HG02943 (cell line): ENCODE data around the gene SMG6.

ENCODE experiments used
- ATAC-seq: cut with Tn5 transposase; IDR thresholded peaks from one replicate; pipeline ENCODE4 v1.9.1; 2021; ENCODE audit warnings: mild to moderate bottlenecking, low read depth, moderate library complexity; ENCODE audit not compliant: unreplicated experiment

The SMG6 gene

GRCh38 chr17:2120586-2121335 lies 182.8 kb downstream of the SMG6 start:
- ATAC-seq = no peak

- no peak for ATAC-seq
Measured at GRCh38 chr17:2113279-2113622, 190.3 kb downstream of the SMG6 start.

DNA sequence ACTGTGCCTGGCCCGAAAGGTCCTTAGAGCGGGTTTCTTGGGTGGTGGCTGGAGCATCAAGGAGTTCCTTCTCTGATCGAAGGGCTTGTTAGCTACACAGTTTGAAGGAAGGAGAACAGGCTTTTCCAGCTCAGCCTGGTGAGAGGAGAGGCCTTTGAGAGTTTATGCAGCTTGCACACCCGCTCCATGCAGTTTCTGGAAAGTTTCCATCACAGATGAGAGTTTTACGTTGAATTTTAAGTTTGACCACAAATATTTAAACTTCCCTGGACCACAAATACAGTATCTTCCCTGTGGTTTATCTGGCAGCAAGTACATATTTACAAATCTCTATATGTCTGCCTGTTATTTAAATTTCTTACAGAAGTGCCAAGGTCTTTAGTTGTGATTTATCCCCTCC lies 191.9 kb downstream of the SMG6 start:
- ATAC-seq = no peak

DNA sequence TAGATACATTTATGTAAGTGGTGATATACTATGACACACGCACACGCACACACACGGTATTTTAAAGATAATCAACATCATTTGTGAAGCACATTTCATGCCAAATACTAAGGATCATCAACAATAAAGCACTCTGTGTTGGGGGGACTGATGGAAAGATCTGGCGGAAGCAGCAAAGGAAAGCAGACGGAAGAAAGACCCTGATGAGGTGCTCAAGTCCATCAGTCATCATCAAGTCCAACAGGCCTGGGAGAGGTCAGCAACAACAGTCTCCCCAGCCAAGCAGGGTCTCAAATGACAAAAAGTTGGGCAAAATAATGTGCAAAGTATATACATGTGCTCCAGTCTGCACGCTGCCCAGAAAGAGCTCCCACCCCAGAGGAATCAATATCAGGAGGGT lies 193.1 kb downstream of the SMG6 start:
- ATAC-seq = no peak

GRCh38 chr17:2108170-2108569 lies 195.4 kb downstream of the SMG6 start:
- ATAC-seq = no peak

GRCh38 chr17:2107506-2107905 lies 196.1 kb downstream of the SMG6 start:
- no peak for ATAC-seq

DNA sequence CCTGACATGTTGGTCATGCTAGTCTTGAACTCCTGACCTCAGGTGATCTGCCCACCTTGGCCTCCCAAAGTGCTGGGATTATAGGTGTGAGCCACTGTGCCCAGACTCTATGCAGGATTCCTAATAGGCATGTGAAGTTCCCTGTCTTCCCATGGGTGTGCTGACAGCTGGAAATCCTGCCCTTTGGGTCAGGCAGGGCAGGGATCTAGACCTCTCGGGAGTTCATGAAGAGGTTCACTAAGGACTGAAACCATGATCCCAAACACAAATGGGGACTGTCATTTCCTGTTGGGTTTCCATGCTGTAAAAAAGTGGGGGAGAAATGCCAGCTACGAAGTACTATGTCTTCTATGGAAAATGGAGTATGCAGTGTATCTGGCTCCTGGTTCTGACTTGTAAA lies 196.5 kb downstream of the SMG6 start:
- no peak for ATAC-seq

DNA sequence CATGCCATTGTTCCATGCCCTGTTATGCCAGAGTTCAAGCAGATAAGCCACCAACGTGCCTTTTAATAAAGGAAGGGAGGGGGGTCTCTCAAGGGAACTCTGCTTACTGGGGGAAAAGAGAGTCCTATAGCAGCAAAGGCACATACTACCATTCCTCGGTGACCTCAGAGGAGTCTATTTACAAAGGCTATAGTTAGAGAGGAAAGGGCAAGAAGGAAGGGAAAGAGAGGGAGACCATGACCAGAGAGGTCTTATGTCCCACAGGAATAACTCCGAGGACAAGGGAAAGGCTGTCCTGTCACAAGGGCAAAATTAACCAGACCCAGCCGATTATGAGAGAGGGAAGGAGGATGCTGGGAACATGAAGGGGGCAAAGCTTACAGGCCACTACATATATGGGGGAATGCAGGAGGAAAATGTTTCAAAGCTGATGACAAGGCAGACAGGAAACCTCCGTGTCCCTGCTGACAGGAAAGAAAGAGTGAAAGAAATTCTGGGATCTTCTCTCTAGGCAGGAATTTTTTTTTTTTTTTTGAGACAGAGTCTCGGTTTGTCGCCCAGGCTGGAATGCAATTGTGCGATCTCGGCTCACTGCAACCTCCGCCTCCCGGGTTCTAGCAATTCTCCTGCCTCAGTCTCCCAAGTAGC lies 197.2 kb downstream of the SMG6 start:
- no peak for ATAC-seq

- no peak for ATAC-seq
Measured at GRCh38 chr17:2105663-2106062, 197.9 kb downstream of the SMG6 start.

DNA sequence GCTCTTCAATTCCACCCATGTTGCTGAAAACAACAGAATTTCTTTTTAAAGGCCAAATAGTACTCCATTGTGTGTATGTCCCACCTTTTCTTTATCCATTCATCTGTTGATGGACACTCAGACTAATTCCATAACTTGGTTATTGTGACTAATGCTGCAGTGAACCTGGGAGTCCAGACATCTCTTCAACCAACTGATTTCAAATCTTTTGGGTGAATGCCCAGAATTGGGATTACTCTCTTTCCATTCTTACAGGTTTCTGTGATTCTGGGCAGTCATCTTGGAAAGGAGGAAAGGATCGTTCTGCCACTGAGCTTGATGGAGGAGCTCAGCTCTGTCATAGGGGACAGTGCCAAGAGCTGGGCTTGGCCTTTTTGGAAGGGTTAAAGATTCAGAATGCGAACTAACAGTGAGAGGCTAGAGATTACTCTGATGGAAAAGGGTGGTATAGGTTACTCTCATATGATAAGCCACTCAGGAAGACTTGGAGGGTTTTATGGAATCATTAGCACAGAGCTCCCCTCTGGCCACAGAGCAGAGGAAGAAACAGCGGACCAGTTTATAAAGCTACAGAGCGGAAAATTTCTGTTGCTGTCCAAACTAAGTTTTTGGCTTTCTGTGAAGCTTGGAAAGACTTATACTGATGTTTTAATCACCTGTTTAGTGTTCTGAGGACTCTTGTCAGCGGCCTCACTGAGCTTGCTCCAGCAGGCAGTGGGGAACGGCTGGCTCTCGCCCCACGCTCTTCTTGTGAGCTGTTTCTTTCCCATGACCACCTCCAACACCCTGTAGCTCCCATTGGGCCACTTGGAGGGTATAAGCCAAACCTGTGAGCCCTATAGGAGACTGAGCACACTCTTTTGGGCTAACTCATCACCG lies 200.4 kb downstream of the SMG6 start:
- ATAC-seq = no peak

GRCh38 chr17:2101448-2102257 lies 201.9 kb downstream of the SMG6 start:
- no peak for ATAC-seq

DNA sequence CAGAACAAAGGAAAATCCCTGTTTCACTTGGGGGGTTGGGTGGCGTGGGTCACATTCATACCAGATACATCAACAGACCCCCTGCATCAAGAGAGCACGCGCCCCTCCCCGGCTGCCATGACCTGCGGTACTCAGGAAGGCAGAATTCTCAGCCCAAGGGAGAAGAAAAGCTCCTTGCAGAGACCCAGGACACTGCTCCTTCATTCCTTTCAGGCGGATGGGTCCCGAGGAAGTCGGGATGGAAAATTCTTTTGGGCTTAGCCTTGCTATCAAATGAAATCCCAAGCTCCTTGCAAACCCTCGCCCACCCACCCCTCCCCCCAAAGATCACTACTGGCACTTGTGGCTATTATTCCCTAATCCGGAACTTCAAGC lies 208.1 kb downstream of the SMG6 start:
- no peak for ATAC-seq

DNA sequence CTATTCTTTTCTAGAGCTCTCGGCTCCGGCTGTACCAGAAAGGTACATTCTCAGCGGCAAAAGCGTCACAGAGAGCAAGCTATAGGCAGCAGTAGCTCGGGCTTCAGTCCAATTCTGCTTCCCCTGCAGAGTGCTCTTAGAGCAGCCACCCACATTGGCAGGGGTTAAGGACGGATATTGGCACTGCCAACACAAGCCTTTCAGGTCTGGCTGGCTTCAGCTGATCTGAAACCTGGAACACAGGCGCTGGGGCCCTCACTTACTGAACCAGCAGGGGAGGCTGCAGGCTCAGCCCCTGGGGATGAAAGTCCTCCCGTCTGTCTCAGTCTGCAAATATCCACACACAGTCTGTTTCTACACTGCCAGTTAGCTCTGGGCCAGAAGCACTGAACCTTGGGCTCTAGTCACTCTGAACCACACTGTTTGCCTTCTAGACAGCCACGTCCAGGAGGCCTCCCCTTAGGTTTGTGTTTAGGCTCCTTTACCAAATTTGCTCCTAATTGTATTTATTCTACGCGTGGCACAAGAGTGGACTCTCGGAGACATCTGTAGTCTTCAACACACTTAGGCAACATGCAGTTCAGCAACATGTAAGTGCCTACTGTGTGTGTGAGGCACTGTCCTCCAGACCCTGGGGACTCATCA lies 208.6 kb downstream of the SMG6 start:
- ATAC-seq = no peak

DNA sequence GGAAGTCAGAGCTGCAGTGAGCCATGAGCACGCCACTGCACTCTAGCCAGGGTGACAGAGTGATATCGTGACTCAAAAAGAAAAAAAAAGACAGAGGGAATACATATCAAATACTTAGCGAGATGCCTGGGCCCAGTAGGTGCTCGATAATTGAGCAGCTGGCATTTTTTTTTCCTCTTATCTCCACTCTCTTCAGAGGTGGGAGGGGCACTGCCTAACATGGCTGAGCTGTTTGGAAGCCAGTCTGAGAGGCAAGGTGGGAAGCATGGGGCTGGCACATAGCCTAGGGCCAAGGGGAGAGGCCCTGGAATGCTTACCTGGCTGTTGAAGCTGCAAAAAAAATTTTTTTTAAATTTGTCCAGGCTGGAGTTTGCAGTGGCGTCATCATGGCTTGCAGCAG lies 210.2 kb downstream of the SMG6 start:
- ATAC-seq = no peak

DNA sequence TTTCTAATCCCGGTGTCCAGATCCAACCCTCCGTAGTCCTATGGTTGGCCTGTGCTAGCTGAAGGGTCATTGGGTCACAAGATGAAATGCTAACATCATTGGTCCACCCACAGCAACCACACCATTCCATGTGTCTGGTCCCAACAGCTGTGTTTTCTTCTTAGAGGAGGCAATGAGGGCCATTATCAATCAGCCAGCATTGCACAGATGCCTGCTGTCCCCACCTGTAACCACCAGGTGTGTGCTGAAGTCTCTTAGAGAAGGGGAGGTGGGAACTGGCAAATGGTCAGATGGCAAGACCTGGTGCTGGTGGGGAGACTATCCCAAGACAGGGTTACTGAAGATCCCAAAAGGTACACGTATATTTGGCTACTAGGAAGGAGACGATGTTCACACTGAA lies 211.3 kb downstream of the SMG6 start:
- no peak for ATAC-seq

GRCh38 chr17:2090804-2091534 lies 212.6 kb downstream of the SMG6 start:
- ATAC-seq = no peak

- no peak for ATAC-seq
Measured at GRCh38 chr17:2090210-2090641, 213.4 kb downstream of the SMG6 start.

GRCh38 chr17:2089021-2089422 lies 214.6 kb downstream of the SMG6 start:
- ATAC-seq = peak; percentile 31

GRCh38 chr17:2087597-2088211 lies 215.9 kb downstream of the SMG6 start:
- ATAC-seq = no peak
